ENCODE results near the gene CORO6. TPM values are rescaled to one million over a fixed set of nuclear protein-coding genes. Genes with fewer than 3 reads are reported as not detected.

The CORO6 gene
- total RNA-seq, 1 experiment from 2014 or later, result 2.3 TPM

GRCh38 chr17:29659155-29659554 is 36.4 kb upstream of the CORO6 start:
- Histone ChIP-seq H2BK12ac (ENCODE audit: insufficient read length, low read depth, low read length) (no peak overlapping the region), H2AK5ac (ENCODE audit: insufficient read length, low read length) (no peak overlapping the region), H3K79me1 (ENCODE audit: insufficient read depth, low read depth, low read length, poor library complexity, severe bottlenecking) (no peaks in the 10 kb centered on the region), H4K20me1 (ENCODE audit: control insufficient read depth, insufficient read depth, insufficient read length) (no peaks in the 10 kb centered on the region), H2BK120ac (ENCODE audit: low read depth, low read length, poor library complexity, severe bottlenecking) (no peak overlapping the region), H3K4me1 (ENCODE audit: insufficient read depth, low read length) (no peaks in the 10 kb centered on the region; the same call in 1 of the 2 replicates), H3K4ac (ENCODE audit: low read depth, low read length) (no peak overlapping the region), H3T11ph (ENCODE audit: low read length) (no peak overlapping the region), H2BK5ac (ENCODE audit: insufficient read length, low read length) (no peak overlapping the region), H3K79me2 (ENCODE audit: insufficient read depth, low read length) (no peaks in the 10 kb centered on the region), H3K4me2 (ENCODE audit: insufficient read depth, insufficient read length, low read length) (no peak overlapping the region), H3K23me2 (ENCODE audit: insufficient read length, low read depth, low read length, poor library complexity, severe bottlenecking) (no peaks in the 10 kb centered on the region), H3K9me3 (ENCODE audit: control insufficient read depth, low read depth, low read length) (no peaks in the 10 kb centered on the region), H3K27ac (ENCODE audit: insufficient read length, low read depth, low read length) (no peak overlapping the region), H3K9ac (ENCODE audit: extremely low read depth, insufficient read length, low read length) (no peak overlapping the region), H3K27me3 (ENCODE audit: insufficient read depth, low read length) (no peaks in the 10 kb centered on the region), H4K91ac (ENCODE audit: insufficient read length, low read depth, low read length) (no peak overlapping the region), H2BK15ac (ENCODE audit: low read depth, low read length) (no peak overlapping the region), H3K23ac (ENCODE audit: insufficient read length, low read depth, low read length) (no peak overlapping the region), H3K14ac (ENCODE audit: insufficient read depth, low read length) (no peak overlapping the region), H2BK20ac (ENCODE audit: low read depth, low read length, poor library complexity, severe bottlenecking) (no peak overlapping the region), H4K8ac (replicated peaks; ENCODE audit: insufficient read length, low read depth, low read length) (no peak overlapping the region), H3K18ac (ENCODE audit: insufficient read length, low read depth, low read length) (no peak overlapping the region), H2AFZ (ENCODE audit: low read length) (no peak overlapping the region), H4K5ac (ENCODE audit: insufficient read length, low read depth, low read length) (no peak overlapping the region), H3K56ac (ENCODE audit: insufficient read length, low read depth, low read length) (no peak overlapping the region)
- H3K9me3 Mint-ChIP-seq, result no peaks in the 10 kb centered on the region
- no peak for TF ChIP-seq CTCF (conservative IDR thresholded peaks at IDR 0.05)
- peaks cover 6% of the 10 kb centered on the region in 2 experiments for H3K4me1 Mint-ChIP-seq
- DNase-seq, result no peak
- H3K27ac Mint-ChIP-seq, result no peak overlapping the region
- H3K27me3 Mint-ChIP-seq (ENCODE audit: low read depth), result no peaks in the 10 kb centered on the region
- H3K36me3 Mint-ChIP-seq (ENCODE audit: insufficient read depth in 1 of 3, low read depth in 3 of 3), result peaks cover 0 to 3% (median 1%) of the 10 kb centered on the region in 3 experiments; a peak in 2 of 7 replicates
- no peak overlapping the region for H3K4me3 Mint-ChIP-seq
- no CpG with 5 or more reads among the region's 2 CpGs for WGBS (ENCODE audit: extremely low coverage, insufficient read length, low lambda C conversion rate)
